Measurements from ENCODE around the gene ASH1L. TPM values are rescaled to one million over a fixed set of nuclear protein-coding genes. Genes with fewer than 3 reads are reported as not detected.

ASH1L gene
- total and polyA plus RNA-seq, 9 of the 15 experiments (the other 6 are each of a cell fraction or from before 2014, with no cell fraction given) = 2.0 to 23.3 (median 14.6) TPM

DNA sequence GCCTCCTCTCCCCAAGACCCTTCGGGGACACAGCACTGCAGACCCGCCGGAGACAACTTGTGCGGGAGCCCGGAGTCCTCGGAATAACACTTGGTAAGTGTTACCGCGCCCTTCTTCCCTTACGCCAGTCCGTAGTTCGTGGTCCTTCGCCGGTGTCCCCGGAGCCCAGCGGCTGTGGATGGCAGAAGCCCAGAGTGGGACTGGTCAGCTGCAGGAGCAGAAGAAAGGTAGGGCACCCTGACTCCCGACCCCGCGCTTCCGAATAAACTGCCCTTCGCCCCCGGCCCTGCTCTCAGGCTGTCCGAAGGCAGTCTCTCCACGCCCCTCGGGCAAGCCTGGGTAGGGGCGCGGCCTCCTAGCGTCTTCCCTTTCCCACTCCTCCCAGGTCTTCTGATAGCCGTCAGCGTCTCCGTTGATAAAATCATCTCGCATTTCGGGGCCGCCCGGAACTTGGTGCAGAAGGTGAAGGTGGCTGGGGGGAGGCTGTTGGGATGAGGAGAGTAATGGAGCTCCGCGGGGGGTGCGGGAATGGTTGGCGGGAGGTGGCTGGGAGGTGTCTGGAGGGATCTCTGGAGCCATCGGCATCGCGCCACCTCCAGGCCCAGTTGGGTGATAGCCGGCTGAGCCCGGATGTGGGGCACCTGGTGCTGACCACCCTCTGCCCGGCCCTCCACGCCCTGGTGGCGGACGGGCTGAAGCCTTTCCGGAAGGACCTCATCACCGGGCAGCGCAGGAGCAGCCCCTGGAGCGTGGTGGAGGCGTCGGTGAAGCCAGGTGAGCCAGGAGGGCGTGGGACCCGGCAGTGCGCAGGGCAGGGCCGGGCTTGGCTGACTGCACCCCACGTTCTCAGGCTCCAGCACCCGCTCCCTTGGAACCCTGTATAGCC, 237.6 kb downstream of the ASH1L start (continued):
- TF ChIP-seq, protein P1, sequence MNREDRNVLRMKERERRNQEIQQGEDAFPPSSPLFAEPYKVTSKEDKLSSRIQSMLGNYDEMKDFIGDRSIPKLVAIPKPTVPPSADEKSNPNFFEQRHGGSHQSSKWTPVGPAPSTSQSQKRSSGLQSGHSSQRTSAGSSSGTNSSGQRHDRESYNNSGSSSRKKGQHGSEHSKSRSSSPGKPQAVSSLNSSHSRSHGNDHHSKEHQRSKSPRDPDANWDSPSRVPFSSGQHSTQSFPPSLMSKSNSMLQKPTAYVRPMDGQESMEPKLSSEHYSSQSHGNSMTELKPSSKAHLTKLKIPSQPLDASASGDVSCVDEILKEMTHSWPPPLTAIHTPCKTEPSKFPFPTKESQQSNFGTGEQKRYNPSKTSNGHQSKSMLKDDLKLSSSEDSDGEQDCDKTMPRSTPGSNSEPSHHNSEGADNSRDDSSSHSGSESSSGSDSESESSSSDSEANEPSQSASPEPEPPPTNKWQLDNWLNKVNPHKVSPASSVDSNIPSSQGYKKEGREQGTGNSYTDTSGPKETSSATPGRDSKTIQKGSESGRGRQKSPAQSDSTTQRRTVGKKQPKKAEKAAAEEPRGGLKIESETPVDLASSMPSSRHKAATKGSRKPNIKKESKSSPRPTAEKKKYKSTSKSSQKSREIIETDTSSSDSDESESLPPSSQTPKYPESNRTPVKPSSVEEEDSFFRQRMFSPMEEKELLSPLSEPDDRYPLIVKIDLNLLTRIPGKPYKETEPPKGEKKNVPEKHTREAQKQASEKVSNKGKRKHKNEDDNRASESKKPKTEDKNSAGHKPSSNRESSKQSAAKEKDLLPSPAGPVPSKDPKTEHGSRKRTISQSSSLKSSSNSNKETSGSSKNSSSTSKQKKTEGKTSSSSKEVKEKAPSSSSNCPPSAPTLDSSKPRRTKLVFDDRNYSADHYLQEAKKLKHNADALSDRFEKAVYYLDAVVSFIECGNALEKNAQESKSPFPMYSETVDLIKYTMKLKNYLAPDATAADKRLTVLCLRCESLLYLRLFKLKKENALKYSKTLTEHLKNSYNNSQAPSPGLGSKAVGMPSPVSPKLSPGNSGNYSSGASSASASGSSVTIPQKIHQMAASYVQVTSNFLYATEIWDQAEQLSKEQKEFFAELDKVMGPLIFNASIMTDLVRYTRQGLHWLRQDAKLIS (CRISPR knock-in tag; IDR thresholded peaks at IDR 0.05) = no peak
- TF ChIP-seq STAT5B (CRISPR knock-in tag; IDR thresholded peaks at IDR 0.05) (no peak), RBFOX2 (IDR thresholded peaks at IDR 0.05; ENCODE audit: low read depth, low read length) (peak; percentile 43; the same call in 1 of the 2 replicates), SMC3 (conservative IDR thresholded peaks at IDR 0.05; ENCODE audit: insufficient read depth, low read depth, low read length) (peak; percentile 37; the same call in 1 of the 2 replicates), SMARCA5 (IDR thresholded peaks at IDR 0.05) (no peak), ETS2 (tag; IDR thresholded peaks at IDR 0.05; ENCODE audit: borderline replicate concordance, poor library complexity, severe bottlenecking) (no peak), SIN3A (IDR thresholded peaks at IDR 0.05; ENCODE audit: borderline replicate concordance in 2 of 2, control insufficient read depth in 1 of 2, low read depth in 2 of 2, low read length in 2 of 2) (no peak; a peak in 1 of 4 replicates), ZNF212 (CRISPR knock-in tag; IDR thresholded peaks at IDR 0.05) (no peak), RBM22 (IDR thresholded peaks at IDR 0.05; ENCODE audit: low read depth, low read length, poor library complexity, severe bottlenecking) (peak; percentile 87), HDAC3 (IDR thresholded peaks at IDR 0.05; ENCODE audit: borderline replicate concordance, partially characterized antibody) (no peak), ZNF224 (CRISPR knock-in tag; IDR thresholded peaks at IDR 0.05) (no peak), FOXM1 (IDR thresholded peaks at IDR 0.05; ENCODE audit: low read depth) (no peak), FOXM1 (CRISPR knock-in tag; IDR thresholded peaks at IDR 0.05; ENCODE audit: low read depth) (no peak), MXI1 (IDR thresholded peaks at IDR 0.05; ENCODE audit: low read depth, low read length) (no peak), POLR2H (tag; IDR thresholded peaks at IDR 0.05; ENCODE audit: low read depth) (no peak), HCFC1 (IDR thresholded peaks at IDR 0.05; ENCODE audit: low read depth, low read length) (peak; percentile 35; the same call in 1 of the 2 replicates), CBX3 (IDR thresholded peaks at IDR 0.05; ENCODE audit: borderline replicate concordance in 1 of 2, low read length in 2 of 2) (no peak), TAF7 (tag; IDR thresholded peaks at IDR 0.05) (no peak), XRCC5 (IDR thresholded peaks at IDR 0.05; ENCODE audit: low read depth, low read length) (no peak), HMGN3 (IDR thresholded peaks at IDR 0.05; ENCODE audit: borderline replicate concordance, extremely low read depth, insufficient read length, low read depth, low read length) (peak; percentile 33)
- TF ChIP-seq, protein P2, sequence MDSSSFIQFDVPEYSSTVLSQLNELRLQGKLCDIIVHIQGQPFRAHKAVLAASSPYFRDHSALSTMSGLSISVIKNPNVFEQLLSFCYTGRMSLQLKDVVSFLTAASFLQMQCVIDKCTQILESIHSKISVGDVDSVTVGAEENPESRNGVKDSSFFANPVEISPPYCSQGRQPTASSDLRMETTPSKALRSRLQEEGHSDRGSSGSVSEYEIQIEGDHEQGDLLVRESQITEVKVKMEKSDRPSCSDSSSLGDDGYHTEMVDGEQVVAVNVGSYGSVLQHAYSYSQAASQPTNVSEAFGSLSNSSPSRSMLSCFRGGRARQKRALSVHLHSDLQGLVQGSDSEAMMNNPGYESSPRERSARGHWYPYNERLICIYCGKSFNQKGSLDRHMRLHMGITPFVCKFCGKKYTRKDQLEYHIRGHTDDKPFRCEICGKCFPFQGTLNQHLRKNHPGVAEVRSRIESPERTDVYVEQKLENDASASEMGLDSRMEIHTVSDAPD (CRISPR knock-in tag; IDR thresholded peaks at IDR 0.05) = no peak
